ENCODE measurements around the gene COLEC12.

GRCh38 chr18:425106-425745 is 75.3 kb downstream of the COLEC12 start:
- TF ChIP-seq, protein P1, sequence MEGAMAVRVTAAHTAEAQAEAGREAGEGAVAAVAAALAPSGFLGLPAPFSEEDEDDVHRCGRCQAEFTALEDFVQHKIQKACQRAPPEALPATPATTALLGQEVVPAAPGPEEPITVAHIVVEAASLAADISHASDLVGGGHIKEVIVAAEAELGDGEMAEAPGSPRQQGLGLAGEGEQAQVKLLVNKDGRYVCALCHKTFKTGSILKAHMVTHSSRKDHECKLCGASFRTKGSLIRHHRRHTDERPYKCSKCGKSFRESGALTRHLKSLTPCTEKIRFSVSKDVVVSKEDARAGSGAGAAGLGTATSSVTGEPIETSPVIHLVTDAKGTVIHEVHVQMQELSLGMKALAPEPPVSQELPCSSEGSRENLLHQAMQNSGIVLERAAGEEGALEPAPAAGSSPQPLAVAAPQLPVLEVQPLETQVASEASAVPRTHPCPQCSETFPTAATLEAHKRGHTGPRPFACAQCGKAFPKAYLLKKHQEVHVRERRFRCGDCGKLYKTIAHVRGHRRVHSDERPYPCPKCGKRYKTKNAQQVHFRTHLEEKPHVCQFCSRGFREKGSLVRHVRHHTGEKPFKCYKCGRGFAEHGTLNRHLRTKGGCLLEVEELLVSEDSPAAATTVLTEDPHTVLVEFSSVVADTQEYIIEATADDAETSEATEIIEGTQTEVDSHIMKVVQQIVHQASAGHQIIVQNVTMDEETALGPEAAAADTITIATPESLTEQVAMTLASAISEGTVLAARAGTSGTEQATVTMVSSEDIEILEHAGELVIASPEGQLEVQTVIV (IDR thresholded peaks at IDR 0.05; ENCODE audit: borderline replicate concordance, partially characterized antibody) = no peak
- TF ChIP-seq BRCA1 (IDR thresholded peaks at IDR 0.05; ENCODE audit: low read depth, low read length) (no peak), POLR2A (IDR thresholded peaks at IDR 0.05; ENCODE audit: low read depth, low read length) (no peak), EZH2 (IDR thresholded peaks at IDR 0.05; ENCODE audit: borderline replicate concordance, control insufficient read depth, low read depth, low read length) (no peak)
- TF ChIP-seq, protein P2, sequence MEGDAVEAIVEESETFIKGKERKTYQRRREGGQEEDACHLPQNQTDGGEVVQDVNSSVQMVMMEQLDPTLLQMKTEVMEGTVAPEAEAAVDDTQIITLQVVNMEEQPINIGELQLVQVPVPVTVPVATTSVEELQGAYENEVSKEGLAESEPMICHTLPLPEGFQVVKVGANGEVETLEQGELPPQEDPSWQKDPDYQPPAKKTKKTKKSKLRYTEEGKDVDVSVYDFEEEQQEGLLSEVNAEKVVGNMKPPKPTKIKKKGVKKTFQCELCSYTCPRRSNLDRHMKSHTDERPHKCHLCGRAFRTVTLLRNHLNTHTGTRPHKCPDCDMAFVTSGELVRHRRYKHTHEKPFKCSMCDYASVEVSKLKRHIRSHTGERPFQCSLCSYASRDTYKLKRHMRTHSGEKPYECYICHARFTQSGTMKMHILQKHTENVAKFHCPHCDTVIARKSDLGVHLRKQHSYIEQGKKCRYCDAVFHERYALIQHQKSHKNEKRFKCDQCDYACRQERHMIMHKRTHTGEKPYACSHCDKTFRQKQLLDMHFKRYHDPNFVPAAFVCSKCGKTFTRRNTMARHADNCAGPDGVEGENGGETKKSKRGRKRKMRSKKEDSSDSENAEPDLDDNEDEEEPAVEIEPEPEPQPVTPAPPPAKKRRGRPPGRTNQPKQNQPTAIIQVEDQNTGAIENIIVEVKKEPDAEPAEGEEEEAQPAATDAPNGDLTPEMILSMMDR (IDR thresholded peaks at IDR 0.05 in 2 of 3, conservative IDR thresholded peaks at IDR 0.05 in 1 of 3; ENCODE audit: control insufficient read depth in 2 of 3, extremely low read depth in 1 of 3, insufficient read depth in 1 of 3, low read depth in 3 of 3, low read length in 3 of 3) = no peak
- TF ChIP-seq, protein P3, sequence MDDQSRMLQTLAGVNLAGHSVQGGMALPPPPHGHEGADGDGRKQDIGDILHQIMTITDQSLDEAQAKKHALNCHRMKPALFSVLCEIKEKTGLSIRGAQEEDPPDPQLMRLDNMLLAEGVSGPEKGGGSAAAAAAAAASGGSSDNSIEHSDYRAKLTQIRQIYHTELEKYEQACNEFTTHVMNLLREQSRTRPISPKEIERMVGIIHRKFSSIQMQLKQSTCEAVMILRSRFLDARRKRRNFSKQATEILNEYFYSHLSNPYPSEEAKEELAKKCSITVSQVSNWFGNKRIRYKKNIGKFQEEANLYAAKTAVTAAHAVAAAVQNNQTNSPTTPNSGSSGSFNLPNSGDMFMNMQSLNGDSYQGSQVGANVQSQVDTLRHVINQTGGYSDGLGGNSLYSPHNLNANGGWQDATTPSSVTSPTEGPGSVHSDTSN (IDR thresholded peaks at IDR 0.05; ENCODE audit: insufficient replicate concordance, low read depth, low read length) = no peak

Measured in GM12878 (cell line).